Mesenchymal stem cell (in vitro differentiated cells and primary cell): ENCODE results near the gene NELFB.
A peak's percentile ranks its signal among the peaks of the same experiment; 100 is the strongest.

Experiments
- DNase-seq: peaks from one replicate; pipeline ENCODE4 v3.0.0-alpha.2; 2013
- H2AFZ ChIP-seq: one replicate; pipeline ENCODE4 v1.6.1; 2013; ENCODE audit warnings: low read depth, mild to moderate bottlenecking, control low read depth, inconsistent platforms, low read length, moderate library complexity
- H2AK5ac ChIP-seq: 2 replicates; pipeline ENCODE4 v1.6.1; 2013; ENCODE audit warnings: low read length, moderate library complexity, mild to moderate bottlenecking, inconsistent platforms; ENCODE audit not compliant: severe bottlenecking
- H2BK120ac ChIP-seq: one replicate; pipeline ENCODE4 v1.6.1; 2013; ENCODE audit warnings: low read depth, mild to moderate bottlenecking, inconsistent platforms, low read length, moderate library complexity
- H2BK12ac ChIP-seq, 2 experiments: one replicate each; pipeline ENCODE4 v1.6.1; 2013; ENCODE audit warnings: inconsistent platforms in 2 of 2, low read length in 2 of 2, mild to moderate bottlenecking in 2 of 2, moderate library complexity in 2 of 2, control low read depth in 1 of 2
- H2BK15ac ChIP-seq: one replicate; pipeline ENCODE4 v1.6.1; 2013; ENCODE audit warnings: mild to moderate bottlenecking, low read depth, inconsistent platforms; ENCODE audit not compliant: poor library complexity, severe bottlenecking
- H2BK5ac ChIP-seq: 2 replicates; pipeline ENCODE4 v1.6.1; 2013; ENCODE audit warnings: low read depth, mild to moderate bottlenecking, low read length, control low read depth, inconsistent platforms; ENCODE audit not compliant: poor library complexity, severe bottlenecking
- H3K14ac ChIP-seq, 2 experiments: one replicate each; pipeline ENCODE4 v1.6.1; 2013; ENCODE audit warnings: inconsistent platforms in 2 of 2, low read length in 2 of 2, control low read depth in 1 of 2, mild to moderate bottlenecking in 1 of 2, moderate library complexity in 1 of 2
- H3K18ac ChIP-seq, 2 experiments: one replicate each; pipeline ENCODE4 v1.6.1; 2013; ENCODE audit warnings: inconsistent platforms in 2 of 2, low read length in 2 of 2, control low read depth in 1 of 2, low read depth in 1 of 2, mild to moderate bottlenecking in 1 of 2
- H3K23ac ChIP-seq, 2 experiments: one replicate each; pipeline ENCODE4 v1.6.1; 2013; ENCODE audit warnings: inconsistent platforms in 2 of 2, low read length in 2 of 2, mild to moderate bottlenecking in 2 of 2, moderate library complexity in 2 of 2, control low read depth in 1 of 2
- H3K27ac ChIP-seq: 2 replicates; pipeline ENCODE4 v1.5.1; 2013; ENCODE audit warnings: mild to moderate bottlenecking, moderate library complexity, low read length, control low read depth, inconsistent platforms; ENCODE audit not compliant: poor library complexity, severe bottlenecking
- H3K27me3 ChIP-seq, 2 experiments: 2 replicates each; pipeline versions ENCODE4 v1.6.1 to v1.7.0; 2013; ENCODE audit warnings: low read length in 2 of 2, mild to moderate bottlenecking in 2 of 2, moderate library complexity in 2 of 2, control low read depth in 1 of 2, inconsistent platforms in 1 of 2; ENCODE audit not compliant: control insufficient read depth in 1 of 2, insufficient read depth in 1 of 2
- H3K36me3 ChIP-seq, 2 experiments: 2 replicates each; pipeline versions ENCODE4 v1.6.1 to v1.7.0; 2013; ENCODE audit warnings: low read length in 2 of 2, control low read depth in 1 of 2, inconsistent platforms in 1 of 2, low read depth in 1 of 2, mild to moderate bottlenecking in 1 of 2; ENCODE audit not compliant: insufficient read depth in 2 of 2, control insufficient read depth in 1 of 2
- H3K4ac ChIP-seq, 2 experiments: one replicate each; pipeline ENCODE4 v1.6.1; 2013; ENCODE audit warnings: inconsistent platforms in 2 of 2, low read length in 2 of 2, mild to moderate bottlenecking in 2 of 2, moderate library complexity in 2 of 2, control low read depth in 1 of 2, low read depth in 1 of 2
- H3K4me1 ChIP-seq: 2 replicates; pipeline ENCODE4 v1.6.1; 2013; ENCODE audit warnings: low read depth, low read length, control low read depth; ENCODE audit not compliant: control insufficient read depth, insufficient read depth
- H3K4me2 ChIP-seq: 2 replicates; pipeline ENCODE4 v1.6.1; 2013; ENCODE audit warnings: low read length, mild to moderate bottlenecking, inconsistent platforms; ENCODE audit not compliant: poor library complexity, severe bottlenecking
- H3K4me3 ChIP-seq, 2 experiments: 2 replicates each; pipeline versions ENCODE4 v1.5.1 to v1.7.0; 2013; ENCODE audit warnings: low read length in 2 of 2, mild to moderate bottlenecking in 2 of 2, control low read depth in 1 of 2, low read depth in 1 of 2; ENCODE audit not compliant: insufficient read depth in 1 of 2
- H3K79me1 ChIP-seq: replicated peaks from 2 replicates; pipeline ENCODE4 v1.6.1; 2013; ENCODE audit warnings: mild to moderate bottlenecking, control low read depth, low read length, inconsistent platforms; ENCODE audit not compliant: poor library complexity, severe bottlenecking
- H3K9ac ChIP-seq: 2 replicates; pipeline ENCODE4 v1.7.0; 2013; ENCODE audit warnings: mild to moderate bottlenecking, low read length, moderate library complexity
- H3K9me3 ChIP-seq: 2 replicates; pipeline ENCODE4 v1.7.0; 2013; ENCODE audit warnings: mild to moderate bottlenecking, low read length; ENCODE audit not compliant: control insufficient read depth
- H4K8ac ChIP-seq: one replicate; pipeline ENCODE4 v1.6.1; 2013; ENCODE audit warnings: inconsistent platforms, mild to moderate bottlenecking, low read length, moderate library complexity
- H4K91ac ChIP-seq: one replicate; pipeline ENCODE4 v1.6.1; 2013; ENCODE audit warnings: mild to moderate bottlenecking, low read length, inconsistent platforms
- WGBS: methylation state at CpG from one replicate; pipeline ENCODE4 v1.1.7; 2013; ENCODE audit warnings: mixed read lengths; 5-methylcytosine and 5-hydroxymethylcytosine counted together

The NELFB gene

GRCh38 chr9:137318602-137319001 lies 63.5 kb downstream of the NELFB start:
- no peak overlapping the region for H4K8ac ChIP-seq
- WGBS = 92% methylated on average over 18 of the region's 18 CpGs
- H2BK12ac ChIP-seq = no peak overlapping the region
- no peak overlapping the region for H3K4me2 ChIP-seq
- H2BK15ac ChIP-seq = peak overlapping the region; percentile 69
- no peaks in the 10 kb centered on the region for H3K79me1 ChIP-seq
- H3K18ac ChIP-seq = no peak overlapping the region
- no peak overlapping the region for H3K27ac ChIP-seq
- H3K23ac ChIP-seq = no peak overlapping the region
- H3K4ac ChIP-seq = no peak overlapping the region
- no peak overlapping the region for H3K4me3 ChIP-seq
- peaks cover 0 to 25% of the 10 kb centered on the region in 2 experiments for H3K27me3 ChIP-seq
- H2BK120ac ChIP-seq = peak overlapping the region; percentile 19
- H4K91ac ChIP-seq = peak overlapping the region; percentile 68
- peak overlapping the region; percentile 74 for H3K9ac ChIP-seq
- H3K9me3 ChIP-seq = no peaks in the 10 kb centered on the region
- peaks cover 41% of the 10 kb centered on the region for H3K4me1 ChIP-seq
- no peak overlapping the region for H3K14ac ChIP-seq
- no peak overlapping the region for H2AK5ac ChIP-seq
- DNase-seq = no peak
- H2BK5ac ChIP-seq = no peak overlapping the region
- peaks cover 0 to 7% of the 10 kb centered on the region in 2 experiments for H3K36me3 ChIP-seq
- H2AFZ ChIP-seq = no peak overlapping the region

DNA sequence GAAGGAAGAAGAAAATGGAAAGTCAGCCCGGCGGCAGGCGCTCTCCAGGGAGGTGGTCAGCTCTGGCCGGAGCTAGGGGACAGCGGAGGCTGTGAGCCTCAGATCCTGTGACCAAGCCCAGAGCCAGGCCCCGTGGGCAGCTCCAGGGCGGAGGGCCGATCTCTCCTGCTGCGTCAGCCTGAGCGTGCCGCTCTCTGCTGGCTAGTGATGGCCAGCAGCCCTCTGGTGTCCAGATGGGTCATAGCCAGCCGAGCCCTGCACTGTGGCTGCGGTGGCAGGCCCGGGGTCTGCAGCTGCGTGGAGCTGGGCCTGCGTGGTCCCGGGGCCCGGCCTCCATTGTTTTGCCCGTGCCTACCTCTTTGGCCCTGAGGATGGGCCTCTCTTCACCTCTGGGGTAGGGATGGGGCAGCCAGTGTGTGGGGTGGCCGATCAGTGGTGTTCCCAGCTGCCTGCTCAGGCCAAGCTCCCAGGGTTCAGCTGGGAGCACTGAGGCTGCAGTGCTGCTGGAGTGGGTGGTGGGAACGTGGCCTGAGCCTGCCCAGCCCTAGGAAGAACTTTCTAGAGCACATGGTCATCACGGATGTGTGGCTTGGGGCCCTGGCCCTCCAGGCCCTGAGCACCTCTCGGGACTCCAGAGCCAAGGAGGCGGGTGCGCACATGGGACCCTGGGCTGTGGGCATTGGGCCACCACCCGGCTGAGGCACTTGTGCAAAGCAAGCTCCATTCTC lies 64.0 kb downstream of the NELFB start:
- no peak overlapping the region for H4K8ac ChIP-seq
- H3K9me3 ChIP-seq = no peaks in the 10 kb centered on the region
- H3K79me1 ChIP-seq = no peaks in the 10 kb centered on the region
- H3K23ac ChIP-seq = no peak overlapping the region
- no peak overlapping the region for H3K14ac ChIP-seq
- H3K4me2 ChIP-seq = no peak overlapping the region
- no peak overlapping the region for H2AK5ac ChIP-seq
- H3K36me3 ChIP-seq = peaks cover 0 to 10% of the 10 kb centered on the region in 2 experiments
- H2BK5ac ChIP-seq = no peak overlapping the region
- H3K27ac ChIP-seq = no peak overlapping the region
- no peak overlapping the region for H3K4ac ChIP-seq
- H2AFZ ChIP-seq = no peak overlapping the region
- H3K4me1 ChIP-seq = peaks cover 42% of the 10 kb centered on the region
- H2BK12ac ChIP-seq = no peak overlapping the region
- H4K91ac ChIP-seq = peak overlapping the region; percentile 45
- H2BK15ac ChIP-seq = peak overlapping the region; percentile 69
- H3K4me3 ChIP-seq = no peak overlapping the region
- 81% methylated on average over 26 of the region's 26 CpGs for WGBS
- H3K18ac ChIP-seq = no peak overlapping the region
- peak overlapping the region; percentile 74 for H3K9ac ChIP-seq
- peaks cover 0 to 23% of the 10 kb centered on the region in 2 experiments for H3K27me3 ChIP-seq
- DNase-seq = peak; percentile 53
- H2BK120ac ChIP-seq = no peak overlapping the region

GRCh38 chr9:137319739-137320551 lies 64.8 kb downstream of the NELFB start:
- Histone ChIP-seq H3K9me3 (no peaks in the 10 kb centered on the region), H3K4ac (no peak overlapping the region), H2BK5ac (no peak overlapping the region), H3K4me3 (no peak overlapping the region), H3K4me1 (peaks cover 42% of the 10 kb centered on the region), H3K36me3 (peaks cover 0 to 10% of the 10 kb centered on the region in 2 experiments), H3K27me3 (peaks cover under 1 to 18% of the 10 kb centered on the region in 2 experiments), H2AK5ac (no peak overlapping the region), H3K79me1 (no peaks in the 10 kb centered on the region), H3K14ac (no peak overlapping the region), H2BK12ac (no peak overlapping the region), H3K4me2 (no peak overlapping the region), H2AFZ (no peak overlapping the region), H3K23ac (no peak overlapping the region), H3K9ac (no peak overlapping the region), H4K91ac (no peak overlapping the region), H2BK120ac (no peak overlapping the region), H3K18ac (no peak overlapping the region), H2BK15ac (no peak overlapping the region), H4K8ac (no peak overlapping the region), H3K27ac (no peak overlapping the region)
- DNase-seq = no peak
- 91% methylated on average over 22 of the region's 22 CpGs for WGBS
